Type B pancreatic cell (in vitro differentiated cells): Measurements from ENCODE around the gene HDAC9. TPM values are rescaled to one million over a fixed set of nuclear protein-coding genes. Genes with fewer than 3 reads are reported as not detected.
"Not testable (repeated sequence)": the region's sequence is repeated elsewhere in the genome, so short reads cannot be mapped to it uniquely, and the experiment has no call there.

Experiments
- DNase-seq: peaks from one replicate; pipeline ENCODE4 v3.0.0; 2021; ENCODE audit warnings: mixed read lengths; ENCODE audit not compliant: unreplicated experiment; ENCODE audit errors: extremely low spot score
- H3K27ac Mint-ChIP-seq: 2 replicates; pipeline ENCODE4 v1.8.0; 2021; ENCODE audit warnings: mild to moderate bottlenecking, mixed read lengths
- H3K27me3 Mint-ChIP-seq: 2 replicates; pipeline ENCODE4 v1.8.0; 2021; ENCODE audit warnings: mixed read lengths
- H3K36me3 Mint-ChIP-seq: 2 replicates; pipeline ENCODE4 v1.8.0; 2021; ENCODE audit warnings: mixed read lengths
- H3K4me1 Mint-ChIP-seq: one replicate; pipeline ENCODE4 v1.8.0; 2021; ENCODE audit warnings: mixed read lengths; ENCODE audit not compliant: unreplicated experiment
- H3K4me3 Mint-ChIP-seq: 2 replicates; pipeline ENCODE4 v1.8.0; 2021; ENCODE audit warnings: mild to moderate bottlenecking, mixed read lengths
- H3K9me3 Mint-ChIP-seq: 2 replicates; pipeline ENCODE4 v1.8.0; 2021; ENCODE audit warnings: mixed read lengths
- CTCF ChIP-seq: fragments of 200-600 bp; sonication (generic); conservative IDR thresholded peaks from 2 replicates; pipeline ENCODE4 v1.5.0; 2021; ENCODE audit warnings: antibody characterized with exemption, mild to moderate bottlenecking
- total RNA-seq: library from RNA; stranded (reverse); gene quantifications from 2 replicates; pipeline ENCODE4 v1.2.1, GENCODE V29; 2021; ENCODE audit warnings: low replicate concordance

HDAC9 gene
- total RNA-seq, 1 donor from 2014 or later = 6.8 TPM

GRCh38 chr7:18975689-18976280 lies 480.2 kb downstream of the HDAC9 start:
- no peaks in the 10 kb centered on the region for H3K27me3 Mint-ChIP-seq
- H3K4me3 Mint-ChIP-seq = no peak overlapping the region
- DNase-seq = no peak
- H3K4me1 Mint-ChIP-seq = peaks cover 5% of the 10 kb centered on the region
- no peaks in the 10 kb centered on the region for H3K36me3 Mint-ChIP-seq
- peaks cover 4% of the 10 kb centered on the region for H3K9me3 Mint-ChIP-seq
- no peak overlapping the region for H3K27ac Mint-ChIP-seq
- no peak for TF ChIP-seq CTCF

- no peaks in the 10 kb centered on the region for H3K36me3 Mint-ChIP-seq
- H3K4me1 Mint-ChIP-seq = peaks cover 5% of the 10 kb centered on the region
- no peak overlapping the region for H3K4me3 Mint-ChIP-seq
- no peak overlapping the region for H3K27ac Mint-ChIP-seq
- DNase-seq = no peak
- no peaks in the 10 kb centered on the region for H3K27me3 Mint-ChIP-seq
- no peak for TF ChIP-seq CTCF
- peaks cover 4% of the 10 kb centered on the region for H3K9me3 Mint-ChIP-seq
Measured at GRCh38 chr7:18976715-18977471, 481.3 kb downstream of the HDAC9 start.

- TF ChIP-seq CTCF = no peak
- H3K36me3 Mint-ChIP-seq = no peaks in the 10 kb centered on the region
- no peak overlapping the region for H3K27ac Mint-ChIP-seq
- no peak for DNase-seq
- H3K4me1 Mint-ChIP-seq = peaks cover 5% of the 10 kb centered on the region
- H3K4me3 Mint-ChIP-seq = no peak overlapping the region
- peaks cover 4% of the 10 kb centered on the region for H3K9me3 Mint-ChIP-seq
- H3K27me3 Mint-ChIP-seq = no peaks in the 10 kb centered on the region
Measured at GRCh38 chr7:18978108-18978495, 482.6 kb downstream of the HDAC9 start.

GRCh38 chr7:18990700-18991099 lies 495.2 kb downstream of the HDAC9 start:
- not testable (repeated sequence) for H3K4me1 Mint-ChIP-seq, H3K9me3 Mint-ChIP-seq, DNase-seq, H3K27ac Mint-ChIP-seq, H3K4me3 Mint-ChIP-seq, H3K27me3 Mint-ChIP-seq, H3K36me3 Mint-ChIP-seq

- no peak for TF ChIP-seq CTCF
- no peak for DNase-seq
Measured at GRCh38 chr7:18993933-18994668, 498.6 kb downstream of the HDAC9 start.

GRCh38 chr7:18995270-18995671 lies 499.7 kb downstream of the HDAC9 start:
- DNase-seq = no peak
- no peaks in the 10 kb centered on the region for H3K27me3 Mint-ChIP-seq
- no peak overlapping the region for H3K4me3 Mint-ChIP-seq
- H3K4me1 Mint-ChIP-seq = no peaks in the 10 kb centered on the region
- no peak for TF ChIP-seq CTCF
- H3K36me3 Mint-ChIP-seq = peaks cover under 1% of the 10 kb centered on the region
- no peaks in the 10 kb centered on the region for H3K9me3 Mint-ChIP-seq
- H3K27ac Mint-ChIP-seq = no peak overlapping the region

More at GRCh38 chr7:18993933-18994668, 498.6 kb downstream of the HDAC9 start:
- Mint-ChIP-seq H3K36me3 (no peaks in the 10 kb centered on the region), H3K4me3 (no peak overlapping the region), H3K9me3 (no peaks in the 10 kb centered on the region), H3K27me3 (no peaks in the 10 kb centered on the region), H3K4me1 (no peaks in the 10 kb centered on the region), H3K27ac (no peak overlapping the region)
